ENCODE results near the gene EPB41L5. TPM values are rescaled to one million over a fixed set of nuclear protein-coding genes. Genes with fewer than 3 reads are reported as not detected.

Gene EPB41L5
- total RNA-seq, 2 donors from 2014 or later, result 44.9 to 51.0 TPM

DNA sequence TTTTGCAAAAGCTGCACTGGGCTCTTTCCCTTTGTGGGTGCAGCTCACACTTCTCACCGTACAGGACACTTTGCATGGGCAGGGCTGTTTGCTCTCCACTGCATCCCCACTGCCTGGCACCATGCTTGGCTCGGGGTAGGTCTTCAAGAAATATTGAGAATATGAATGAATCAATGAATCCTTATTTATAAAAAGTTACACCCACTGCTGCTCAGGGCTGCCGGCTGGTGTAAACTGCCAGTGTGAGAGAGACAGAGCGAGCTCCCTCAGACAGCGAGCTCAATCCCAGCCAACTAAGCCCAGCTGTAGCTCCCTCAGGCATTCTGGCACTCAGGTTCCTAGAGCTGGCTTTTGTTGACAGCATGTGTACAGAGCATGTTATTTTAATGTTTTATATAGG is 206.9 kb downstream of the EPB41L5 start:
- Mint-ChIP-seq H3K4me3 (no peak overlapping the region), H3K4me1 (peaks cover 21% of the 10 kb centered on the region), H3K36me3 (ENCODE audit: low read depth) (peaks cover 25% of the 10 kb centered on the region), H3K27me3 (ENCODE audit: insufficient read depth) (peaks cover 18% of the 10 kb centered on the region), H3K27ac (no peak overlapping the region), H3K9me3 (peaks cover 6% of the 10 kb centered on the region)
- Histone ChIP-seq H3K9me3 (ENCODE audit: control insufficient read depth, low read length) (peaks cover 7% of the 10 kb centered on the region), H3K27me3 (ENCODE audit: control insufficient read depth, insufficient read depth, low read length, poor library complexity, severe bottlenecking) (peaks cover 11% of the 10 kb centered on the region), H3K4me1 (ENCODE audit: control insufficient read depth, insufficient read depth, low read length) (no peaks in the 10 kb centered on the region), H3K36me3 (ENCODE audit: control insufficient read depth, insufficient read depth, low read length) (peaks cover 13% of the 10 kb centered on the region), H3K27ac (ENCODE audit: low read depth, low read length) (no peak overlapping the region), H3K9ac (ENCODE audit: extremely low read depth, low read length, poor library complexity, severe bottlenecking) (no peak overlapping the region), H3K4me3 (ENCODE audit: low read length) (no peak overlapping the region)
- peak; percentile 29 for DNase-seq
- TF ChIP-seq, protein P1, sequence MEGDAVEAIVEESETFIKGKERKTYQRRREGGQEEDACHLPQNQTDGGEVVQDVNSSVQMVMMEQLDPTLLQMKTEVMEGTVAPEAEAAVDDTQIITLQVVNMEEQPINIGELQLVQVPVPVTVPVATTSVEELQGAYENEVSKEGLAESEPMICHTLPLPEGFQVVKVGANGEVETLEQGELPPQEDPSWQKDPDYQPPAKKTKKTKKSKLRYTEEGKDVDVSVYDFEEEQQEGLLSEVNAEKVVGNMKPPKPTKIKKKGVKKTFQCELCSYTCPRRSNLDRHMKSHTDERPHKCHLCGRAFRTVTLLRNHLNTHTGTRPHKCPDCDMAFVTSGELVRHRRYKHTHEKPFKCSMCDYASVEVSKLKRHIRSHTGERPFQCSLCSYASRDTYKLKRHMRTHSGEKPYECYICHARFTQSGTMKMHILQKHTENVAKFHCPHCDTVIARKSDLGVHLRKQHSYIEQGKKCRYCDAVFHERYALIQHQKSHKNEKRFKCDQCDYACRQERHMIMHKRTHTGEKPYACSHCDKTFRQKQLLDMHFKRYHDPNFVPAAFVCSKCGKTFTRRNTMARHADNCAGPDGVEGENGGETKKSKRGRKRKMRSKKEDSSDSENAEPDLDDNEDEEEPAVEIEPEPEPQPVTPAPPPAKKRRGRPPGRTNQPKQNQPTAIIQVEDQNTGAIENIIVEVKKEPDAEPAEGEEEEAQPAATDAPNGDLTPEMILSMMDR (conservative IDR thresholded peaks at IDR 0.05), result no peak
- 94% methylated on average over 3 to 5 of the region's 5 CpGs for WGBS, 2 experiments (ENCODE audit: insufficient coverage in 1 of 2, insufficient read length in 1 of 2)

DNA sequence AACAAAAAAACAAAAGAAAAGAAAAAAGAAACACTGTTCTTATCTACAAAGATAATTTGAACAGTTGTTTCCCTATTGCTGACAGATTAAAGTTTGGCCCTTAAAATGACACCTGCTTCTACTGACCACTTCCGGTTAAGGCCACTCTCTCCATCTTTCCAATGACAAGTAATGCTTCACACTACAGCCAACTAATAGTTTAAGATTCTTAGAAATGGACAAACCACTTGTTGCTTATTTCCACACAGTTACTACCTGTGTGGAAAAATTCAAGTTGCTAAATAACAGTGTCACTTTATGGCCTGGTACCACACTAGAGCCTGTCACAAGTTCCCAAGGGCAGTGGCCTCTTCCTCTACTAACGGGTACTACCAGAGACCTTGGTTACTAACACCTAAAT is 207.9 kb downstream of the EPB41L5 start:
- Mint-ChIP-seq H3K27me3 (ENCODE audit: insufficient read depth) (peaks cover 23% of the 10 kb centered on the region), H3K4me3 (no peak overlapping the region), H3K9me3 (peaks cover 6% of the 10 kb centered on the region), H3K27ac (no peak overlapping the region), H3K36me3 (ENCODE audit: low read depth) (peaks cover 25% of the 10 kb centered on the region), H3K4me1 (peaks cover 21% of the 10 kb centered on the region)
- H3K9me3 ChIP-seq (ENCODE audit: control insufficient read depth, low read length), result peaks cover 7% of the 10 kb centered on the region
- H3K27ac ChIP-seq (ENCODE audit: low read depth, low read length), result no peak overlapping the region
- H3K4me1 ChIP-seq (ENCODE audit: control insufficient read depth, insufficient read depth, low read length), result no peaks in the 10 kb centered on the region
- H3K36me3 ChIP-seq (ENCODE audit: control insufficient read depth, insufficient read depth, low read length), result peaks cover 13% of the 10 kb centered on the region
- H3K4me3 ChIP-seq (ENCODE audit: low read length), result no peak overlapping the region
- H3K9ac ChIP-seq (ENCODE audit: extremely low read depth, low read length, poor library complexity, severe bottlenecking), result no peak overlapping the region
- H3K27me3 ChIP-seq (ENCODE audit: control insufficient read depth, insufficient read depth, low read length, poor library complexity, severe bottlenecking), result peaks cover 17% of the 10 kb centered on the region
- TF ChIP-seq, protein P1 (conservative IDR thresholded peaks at IDR 0.05), result no peak
- peak; percentile 10 for DNase-seq
- 91 to 100% methylated on average over 2 of the region's 2 CpGs for WGBS, 2 experiments (ENCODE audit: insufficient coverage in 1 of 2, insufficient read length in 1 of 2)

DNA sequence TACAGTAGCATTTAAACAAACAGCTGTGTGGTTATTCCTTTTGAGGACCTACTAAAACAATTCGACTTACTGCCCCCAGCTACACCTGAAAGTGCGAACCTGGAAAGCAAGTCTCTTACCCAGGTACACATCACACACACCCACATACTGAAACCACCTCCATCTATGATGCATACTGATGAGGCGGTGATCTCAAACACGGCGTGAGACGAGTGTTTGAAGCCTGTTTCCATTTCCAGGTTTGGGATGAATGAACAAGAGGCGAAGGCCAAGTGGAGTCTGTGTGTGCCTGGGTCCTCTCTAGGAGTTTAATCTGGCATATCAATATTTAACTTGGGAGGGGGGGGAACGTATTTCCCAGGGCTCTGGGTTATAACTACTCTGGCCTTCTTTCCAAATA is 208.7 kb downstream of the EPB41L5 start:
- H3K27ac ChIP-seq (ENCODE audit: low read depth, low read length), result no peak overlapping the region
- H3K4me1 Mint-ChIP-seq, result peaks cover 22% of the 10 kb centered on the region
- H3K4me3 ChIP-seq (ENCODE audit: low read length), result no peak overlapping the region
- TF ChIP-seq, protein P1 (conservative IDR thresholded peaks at IDR 0.05), result no peak
- H3K36me3 ChIP-seq (ENCODE audit: control insufficient read depth, insufficient read depth, low read length), result peaks cover 13% of the 10 kb centered on the region
- H3K9me3 Mint-ChIP-seq, result peaks cover 6% of the 10 kb centered on the region
- 96 to 98% methylated on average over 5 to 8 of the region's 8 CpGs for WGBS, 2 experiments (ENCODE audit: insufficient coverage in 1 of 2, insufficient read length in 1 of 2)
- H3K9me3 ChIP-seq (ENCODE audit: control insufficient read depth, low read length), result peaks cover 7% of the 10 kb centered on the region
- H3K27ac Mint-ChIP-seq, result no peak overlapping the region
- H3K4me3 Mint-ChIP-seq, result peak overlapping the region; percentile 67
- H3K27me3 ChIP-seq (ENCODE audit: control insufficient read depth, insufficient read depth, low read length, poor library complexity, severe bottlenecking), result peaks cover 17% of the 10 kb centered on the region
- peaks cover 30% of the 10 kb centered on the region for H3K27me3 Mint-ChIP-seq (ENCODE audit: insufficient read depth)
- peak; percentile 10 for DNase-seq
- H3K9ac ChIP-seq (ENCODE audit: extremely low read depth, low read length, poor library complexity, severe bottlenecking), result no peak overlapping the region
- peaks cover under 1% of the 10 kb centered on the region for H3K4me1 ChIP-seq (ENCODE audit: control insufficient read depth, insufficient read depth, low read length)
- peaks cover 25% of the 10 kb centered on the region for H3K36me3 Mint-ChIP-seq (ENCODE audit: low read depth)

Measured in endodermal cell (in vitro differentiated cells).